Superior temporal gyrus (tissue), 1 donor: ENCODE results near the gene GET4.

Source experiments
- DNase-seq: peaks from one replicate; pipeline ENCODE4 v3.0.0-alpha.2; 2016; ENCODE audit errors: extremely low spot score

GET4 gene

GRCh38 chr7:885893-886625 lies 9.7 kb downstream of the GET4 start:
- no peak for DNase-seq

GRCh38 chr7:886626-887487 lies 10.5 kb downstream of the GET4 start:
- DNase-seq: no peak

DNA sequence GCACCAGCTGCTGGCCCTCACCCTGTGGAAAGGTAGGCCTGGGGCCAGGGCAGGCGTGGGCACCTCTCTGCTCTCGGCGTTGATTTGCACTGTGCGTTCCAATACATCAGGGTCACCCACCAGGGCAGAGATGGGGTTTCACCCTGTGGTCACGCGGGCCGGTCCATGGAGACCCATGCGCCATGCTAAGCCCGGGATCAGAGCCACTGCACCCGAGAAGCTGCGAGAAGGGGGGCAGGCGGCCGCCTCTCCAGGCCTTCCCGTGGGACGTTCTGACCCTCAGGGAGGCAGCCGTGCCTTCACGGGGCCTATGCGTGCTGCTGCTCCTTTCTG lies 11.1 kb downstream of the GET4 start:
- no peak for DNase-seq

- DNase-seq: no peak
Measured at GRCh38 chr7:888081-889024, 12.0 kb downstream of the GET4 start.

- no peak for DNase-seq
Measured at GRCh38 chr7:889025-889390, 12.7 kb downstream of the GET4 start.

- no peak for DNase-seq
Measured at GRCh38 chr7:889391-889790, 13.0 kb downstream of the GET4 start.

GRCh38 chr7:890868-891267 lies 14.5 kb downstream of the GET4 start:
- no peak for DNase-seq

DNA sequence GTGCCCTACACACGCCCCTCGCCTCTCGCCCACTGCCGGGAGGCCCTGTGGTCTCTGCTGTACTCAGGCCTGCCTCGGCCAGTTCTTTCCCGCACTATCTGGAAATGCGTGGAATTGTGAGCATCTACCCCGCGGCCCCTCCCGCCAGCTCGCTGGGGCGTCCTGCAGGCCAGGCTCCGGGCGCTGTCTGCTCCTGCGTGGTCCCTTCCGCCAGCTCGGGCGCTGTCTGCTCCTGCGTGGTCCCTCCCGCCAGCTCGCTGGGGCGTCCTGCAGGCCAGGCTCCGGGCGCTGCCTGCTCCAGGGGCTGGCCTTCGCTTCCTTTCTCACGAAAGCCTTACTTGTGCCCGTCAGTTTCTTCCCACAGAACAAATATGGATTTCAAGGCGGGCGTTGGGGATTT lies 14.9 kb downstream of the GET4 start:
- DNase-seq: no peak

DNA sequence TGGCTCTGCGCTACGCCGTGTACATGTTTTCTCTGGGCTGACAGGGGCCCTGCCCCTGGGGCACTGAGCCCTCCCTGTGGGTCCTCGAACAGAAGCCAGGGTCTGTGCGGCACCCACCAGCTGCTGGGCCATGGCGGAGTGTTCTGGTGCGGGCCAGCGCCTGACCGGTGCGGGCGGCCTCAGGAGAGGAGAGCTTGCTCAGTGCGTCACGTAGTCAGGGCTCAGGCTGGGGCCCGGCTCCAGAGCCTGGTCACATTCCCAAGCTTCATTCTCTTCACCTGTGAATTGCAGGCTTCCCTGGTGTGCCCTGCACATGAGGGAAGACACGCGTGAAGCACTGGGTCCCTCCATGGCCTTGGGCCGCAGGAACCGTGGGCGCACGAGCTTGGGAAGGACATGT lies 15.5 kb downstream of the GET4 start:
- no peak for DNase-seq

- DNase-seq: no peak
Measured at GRCh38 chr7:892648-893593, 16.6 kb downstream of the GET4 start.

DNA sequence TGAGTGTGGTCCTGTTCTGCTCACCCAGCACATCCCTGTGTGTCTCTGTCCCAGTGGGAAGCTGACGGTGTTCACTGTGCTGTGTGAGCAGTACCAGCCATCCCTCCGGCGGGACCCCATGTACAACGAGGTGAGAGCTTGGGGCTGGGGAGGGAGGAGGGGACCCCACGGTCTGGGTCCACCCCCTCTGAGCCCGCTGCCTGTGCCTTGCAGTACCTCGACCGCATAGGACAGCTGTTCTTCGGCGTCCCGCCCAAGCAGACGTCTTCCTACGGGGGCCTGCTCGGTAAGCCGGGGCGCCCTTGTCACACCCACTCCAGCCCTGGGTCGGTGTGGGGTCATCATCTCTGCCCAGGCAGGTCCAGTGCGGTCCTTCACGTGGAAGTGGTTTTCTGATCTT lies 17.3 kb downstream of the GET4 start:
- no peak for DNase-seq

GRCh38 chr7:894164-894867 lies 18.0 kb downstream of the GET4 start:
- DNase-seq: no peak

- no peak for DNase-seq
Measured at GRCh38 chr7:894927-895450, 18.6 kb downstream of the GET4 start.

DNA sequence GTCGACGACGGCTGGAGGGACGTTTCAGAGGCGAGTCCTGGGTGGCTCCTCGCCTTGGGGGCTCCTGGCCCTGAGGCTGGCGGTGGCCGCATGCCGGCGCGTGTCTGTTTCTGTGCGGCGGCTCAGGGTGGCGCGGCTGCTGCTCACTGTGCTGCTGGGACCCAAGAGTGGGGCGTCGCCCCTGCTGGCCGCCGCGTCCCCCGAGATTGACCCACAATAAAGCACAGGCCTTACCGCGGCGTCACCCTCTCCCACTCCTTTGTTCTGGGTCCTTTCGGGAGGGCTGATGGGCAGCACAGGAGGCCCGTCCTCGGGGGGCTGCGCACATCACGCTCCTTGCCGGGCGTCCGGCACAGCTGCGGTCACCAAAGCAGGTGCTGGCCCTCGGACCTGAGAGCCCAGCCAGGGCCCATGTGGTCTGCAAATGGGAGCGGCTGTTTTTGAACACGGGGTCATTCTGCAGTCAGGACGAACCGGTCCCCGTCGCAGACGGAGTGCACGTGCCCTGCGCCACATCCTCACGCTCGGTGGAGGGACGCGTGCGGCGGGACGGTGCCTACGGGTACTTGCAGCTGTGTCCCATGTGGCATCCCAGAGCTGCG lies 19.2 kb downstream of the GET4 start:
- DNase-seq: no peak

GRCh38 chr7:896346-897075 lies 20.2 kb downstream of the GET4 start:
- no peak for DNase-seq

DNA sequence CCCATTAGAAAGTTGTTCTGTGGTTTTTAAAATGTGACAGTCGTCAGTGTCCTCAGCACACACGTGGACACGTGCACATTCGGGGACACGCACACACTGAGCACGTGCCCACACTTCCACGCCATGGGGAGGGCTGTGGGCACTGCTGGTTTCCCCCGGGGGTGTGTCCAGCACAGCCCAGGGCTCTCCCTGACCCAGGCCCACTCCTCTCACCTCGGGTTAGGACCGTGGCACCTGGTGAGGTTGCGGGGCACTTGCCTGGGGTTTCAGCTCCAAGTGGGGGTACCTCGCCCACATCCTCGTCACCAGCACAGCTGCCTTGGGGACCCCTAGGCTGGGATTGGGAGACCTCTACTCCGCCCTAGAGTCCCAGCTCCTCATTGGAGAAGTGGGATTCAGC lies 20.7 kb downstream of the GET4 start:
- DNase-seq: no peak

- no peak for DNase-seq
Measured at GRCh38 chr7:897771-898376, 21.5 kb downstream of the GET4 start.

DNA sequence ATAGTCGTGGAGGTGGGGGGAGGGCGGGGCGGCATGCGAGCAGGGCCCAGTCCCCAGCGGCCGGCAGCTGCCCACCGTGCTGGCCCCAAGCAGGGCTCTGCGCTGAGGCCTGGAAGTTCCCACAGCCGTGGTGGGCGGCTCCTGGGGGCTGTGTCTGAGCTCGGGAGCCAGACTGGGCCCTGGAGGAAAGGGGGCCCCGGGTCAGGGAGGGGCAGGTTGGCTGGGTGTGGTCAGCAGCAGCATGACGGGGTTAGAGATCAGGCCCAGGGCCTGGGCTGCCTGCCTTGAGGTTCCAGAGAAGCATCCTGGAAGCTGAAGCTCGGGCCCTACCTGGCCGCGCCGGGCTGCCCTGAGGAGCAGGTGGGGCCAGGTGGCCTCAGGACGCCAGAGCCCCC lies 22.1 kb downstream of the GET4 start:
- no peak for DNase-seq
